Activated CD8-positive, alpha-beta memory T cell treated with anti-CD3 and anti-CD28 coated beads for 4 hours (primary cell): ENCODE results near the gene WNT4.

Source experiments
- DNase-seq, 2 donors: peaks; one replicate each; pipeline ENCODE4 v3.0.0-alpha.2; 2020; ENCODE audit warnings: low read depth in 2 of 2

Gene WNT4

GRCh38 chr1:22110016-22110415 lies 32.9 kb downstream of the WNT4 start:
- no peak for DNase-seq

GRCh38 chr1:22108339-22109105 lies 34.4 kb downstream of the WNT4 start:
- DNase-seq, result no peak

GRCh38 chr1:22107126-22107525 lies 35.8 kb downstream of the WNT4 start:
- DNase-seq, result no peak

- DNase-seq, result peak in 1 of 2 donors; percentile 13
These were observed 37.2 kb downstream of the WNT4 start for GRCh38 chr1:22105611-22106207.

GRCh38 chr1:22104865-22105437 lies 37.9 kb downstream of the WNT4 start:
- DNase-seq, result peak; percentile 21 to 22

- no peak for DNase-seq
These were observed 38.8 kb downstream of the WNT4 start for GRCh38 chr1:22104094-22104493.

- DNase-seq, result no peak
These were observed 40.2 kb downstream of the WNT4 start for GRCh38 chr1:22102746-22103145.

GRCh38 chr1:22101995-22102394 lies 40.9 kb downstream of the WNT4 start:
- DNase-seq, result no peak

- DNase-seq, result no peak
These were observed 41.7 kb downstream of the WNT4 start for GRCh38 chr1:22101199-22101598.

GRCh38 chr1:22100168-22100567 lies 42.7 kb downstream of the WNT4 start:
- DNase-seq, result no peak

- no peak for DNase-seq
These were observed 44.1 kb downstream of the WNT4 start for GRCh38 chr1:22098752-22099151.

GRCh38 chr1:22096463-22096862 lies 46.4 kb downstream of the WNT4 start:
- no peak for DNase-seq

GRCh38 chr1:22096036-22096435 lies 46.9 kb downstream of the WNT4 start:
- DNase-seq, result no peak

- DNase-seq, result no peak
These were observed 49.4 kb downstream of the WNT4 start for GRCh38 chr1:22093513-22093912.

GRCh38 chr1:22092026-22092768 lies 50.7 kb downstream of the WNT4 start:
- DNase-seq, result peak in 1 of 2 donors; percentile 29

GRCh38 chr1:22090867-22091266 lies 52.0 kb downstream of the WNT4 start:
- no peak for DNase-seq

- no peak for DNase-seq
These were observed 53.1 kb downstream of the WNT4 start for GRCh38 chr1:22089787-22090186.

- DNase-seq, result no peak
These were observed 53.7 kb downstream of the WNT4 start for GRCh38 chr1:22089134-22089571.

- no peak for DNase-seq
These were observed 54.6 kb downstream of the WNT4 start for GRCh38 chr1:22088331-22088730.

- DNase-seq, result no peak
These were observed 62.7 kb downstream of the WNT4 start for GRCh38 chr1:22080191-22080590.

- DNase-seq, result no peak
These were observed 64.8 kb downstream of the WNT4 start for GRCh38 chr1:22078133-22078532.

- no peak for DNase-seq
These were observed 65.2 kb downstream of the WNT4 start for GRCh38 chr1:22077728-22078127.
